HepG2 (cell line): ENCODE data around the gene RSPH10B. TPM values are rescaled to one million over a fixed set of nuclear protein-coding genes. Genes with fewer than 3 reads are reported as not detected.

Experiments
- AKAP8 ChIP-seq: sonication (generic); formaldehyde crosslinking; IDR thresholded peaks from 2 replicates; pipeline ENCODE4 v1.5.1; 2020; ENCODE audit warnings: mild to moderate bottlenecking, missing genetic modification reagents
- ARNT ChIP-seq: fragments of 450-650 bp; IDR thresholded peaks from 2 replicates; pipeline ENCODE4 v1.6.1; 2017
- CHD4 ChIP-seq: fragments of 200-600 bp; sonication (generic); IDR thresholded peaks from 2 replicates; pipeline ENCODE4 v1.7.0; 2017; ENCODE audit warnings: mild to moderate bottlenecking, low read length, borderline replicate concordance
- EP300 ChIP-seq, 3 experiments: sonication (generic) in 1 of 3; formaldehyde crosslinking in 1 of 3; IDR thresholded peaks; 2 replicates each; pipeline versions ENCODE4 v1.5.1 to v1.6.1; 2011 to 2020; ENCODE audit warnings: low read depth in 2 of 3, low read length in 2 of 3, borderline replicate concordance in 1 of 3, improper control_type of control experiment in 1 of 3, mild to moderate bottlenecking in 1 of 3, missing genetic modification reagents in 1 of 3, moderate library complexity in 1 of 3
- GABPA ChIP-seq, 2 experiments: IDR thresholded peaks; 2 replicates each; pipeline ENCODE4 v1.6.1; 2011 to 2016; ENCODE audit warnings: low read depth in 2 of 2, low read length in 1 of 2, missing biosample characterization in 1 of 2, missing genetic modification characterization in 1 of 2
- GZF1 ChIP-seq: sonication (generic); formaldehyde crosslinking; IDR thresholded peaks from 2 replicates; pipeline ENCODE4 v1.5.1; 2020; ENCODE audit warnings: mild to moderate bottlenecking, missing genetic modification reagents
- HNRNPUL1 ChIP-seq: fragments of 200-400 bp; formaldehyde crosslinking; IDR thresholded peaks from 2 replicates; pipeline ENCODE4 v1.6.1; 2017; ENCODE audit warnings: low read depth, mild to moderate bottlenecking, low read length, moderate library complexity
- KAT2B ChIP-seq: fragments of 150-350 bp; IDR thresholded peaks from 2 replicates; pipeline ENCODE4 v1.6.1; 2014; ENCODE audit warnings: low read depth, low read length, borderline replicate concordance
- NFIB ChIP-seq: sonication (generic); formaldehyde crosslinking; IDR thresholded peaks from 2 replicates; pipeline ENCODE4 v1.9.0; 2021; ENCODE audit warnings: missing genetic modification reagents, mild to moderate bottlenecking, borderline replicate concordance
- RNF2 ChIP-seq: fragments of 450-650 bp; conservative IDR thresholded peaks from 2 replicates; pipeline ENCODE4 v1.6.1; 2016; ENCODE audit warnings: low read depth
- ZMAT3 ChIP-seq: sonication (generic); formaldehyde crosslinking; conservative IDR thresholded peaks from 2 replicates; pipeline ENCODE4 v1.7.0; 2021; ENCODE audit warnings: missing genetic modification reagents
- ZNF383 ChIP-seq: sonication (generic); formaldehyde crosslinking; IDR thresholded peaks from 2 replicates; pipeline ENCODE4 v1.4.0; 2020; ENCODE audit warnings: missing genetic modification reagents, mild to moderate bottlenecking, borderline replicate concordance
- ZNF776 ChIP-seq: sonication (generic); formaldehyde crosslinking; IDR thresholded peaks from 2 replicates; pipeline ENCODE4 v1.4.0; 2020; ENCODE audit warnings: mild to moderate bottlenecking, missing genetic modification reagents
- ZNF83 ChIP-seq: sonication (generic); formaldehyde crosslinking; IDR thresholded peaks from 2 replicates; pipeline ENCODE4 v1.4.0; 2020; ENCODE audit warnings: missing genetic modification reagents, mild to moderate bottlenecking, borderline replicate concordance
- polyA plus RNA-seq, 8 experiments: library from polyadenylated mRNA; depleted of rRNA in 3 of 8; stranded (reverse) in 7 of 8; unstranded in 1 of 8; fragments of >200 nt; fragmentation: Illumina TruSeq in 4 of 8; extraction: Trizol in 4 of 8; gene quantifications; 2 replicates each; pipeline versions ENCODE4 v1.2.1 to v1.2.3, GENCODE V29; 2011 to 2016; ENCODE audit warnings: low read depth in 4 of 8, missing spikeins in 1 of 8, mixed read lengths in 1 of 8; ENCODE audit not compliant: insufficient read depth in 1 of 8
- total RNA-seq, 5 experiments: library from RNA; depleted of rRNA; stranded (reverse); fragments of >200 nt; fragmentation: Illumina TruSeq; extraction: Trizol; gene quantifications; 2 replicates each; pipeline ENCODE4 v1.2.3, GENCODE V29; 2016; ENCODE audit warnings: low read depth in 1 of 5
- TF ChIP-seq, protein P1 (sequence below): sonication (generic); formaldehyde crosslinking; IDR thresholded peaks from 2 replicates; pipeline ENCODE4 v1.4.0; 2020; ENCODE audit warnings: low read depth, mild to moderate bottlenecking, missing genetic modification reagents
- TF ChIP-seq, protein P2 (sequence below): sonication (generic); formaldehyde crosslinking; IDR thresholded peaks from 2 replicates; pipeline ENCODE4 v1.4.0; 2020; ENCODE audit warnings: mild to moderate bottlenecking, missing genetic modification reagents
- TF ChIP-seq, protein P3 (sequence below): sonication (generic); formaldehyde crosslinking; conservative IDR thresholded peaks from 2 replicates; pipeline ENCODE4 v1.8.1; 2023; ENCODE audit warnings: missing genetic modification reagents
- TF ChIP-seq, protein P4 (sequence below): sonication (generic); formaldehyde crosslinking; IDR thresholded peaks from 2 replicates; pipeline ENCODE4 v1.4.0; 2020; ENCODE audit warnings: mild to moderate bottlenecking, missing genetic modification reagents

Gene RSPH10B
- total and polyA plus RNA-seq, 2 of the 13 experiments (the other 11 are each of a cell fraction or from before 2014, with no cell fraction given), result not detected

DNA sequence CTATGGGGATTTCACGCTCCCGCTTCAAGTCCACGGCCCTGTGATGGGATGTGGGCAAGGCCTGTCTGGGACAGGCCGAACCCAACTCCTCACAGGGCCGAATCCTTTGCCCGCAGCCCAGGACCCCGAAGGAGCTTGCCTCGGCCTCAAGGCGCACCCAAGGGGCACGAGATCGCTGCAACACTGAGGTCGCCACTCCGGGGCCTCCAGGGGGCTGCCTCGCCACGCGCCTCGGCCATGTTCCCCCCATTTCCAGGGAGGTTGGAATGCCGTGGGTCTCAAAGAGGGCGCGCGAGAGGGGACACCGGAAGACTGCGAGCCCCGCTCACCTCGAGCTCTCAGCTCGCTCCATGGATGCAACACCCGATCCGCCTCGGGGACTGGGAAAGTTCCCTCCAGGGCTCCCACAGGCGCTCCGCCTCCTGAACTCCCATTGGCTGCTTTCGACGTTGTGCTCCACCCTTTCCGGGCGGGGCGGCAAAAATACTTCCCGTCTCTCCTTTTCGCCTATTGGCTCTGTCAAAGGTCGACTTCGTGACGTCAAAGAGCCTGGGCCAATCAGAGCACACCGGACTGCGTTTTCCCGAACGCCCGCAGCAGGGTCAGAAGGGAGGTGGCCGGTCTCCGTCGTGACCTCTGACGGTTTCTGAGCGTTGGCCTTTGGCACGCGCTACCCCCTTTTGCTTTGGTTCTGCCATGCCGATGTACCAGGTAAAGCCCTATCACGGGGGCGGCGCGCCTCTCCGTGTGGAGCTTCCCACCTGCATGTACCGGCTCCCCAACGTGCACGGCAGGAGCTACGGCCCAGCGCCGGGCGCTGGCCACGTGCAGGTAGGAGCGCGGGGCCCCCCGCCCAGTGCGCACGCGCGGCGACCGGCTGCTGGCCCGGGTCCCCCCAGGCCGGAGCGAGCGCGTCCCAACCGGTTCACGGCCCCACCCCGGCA is 38.5 kb upstream of the RSPH10B start, which contains the start of the genes AIMP2 and PMS2 (continued):
- TF ChIP-seq, protein P1, sequence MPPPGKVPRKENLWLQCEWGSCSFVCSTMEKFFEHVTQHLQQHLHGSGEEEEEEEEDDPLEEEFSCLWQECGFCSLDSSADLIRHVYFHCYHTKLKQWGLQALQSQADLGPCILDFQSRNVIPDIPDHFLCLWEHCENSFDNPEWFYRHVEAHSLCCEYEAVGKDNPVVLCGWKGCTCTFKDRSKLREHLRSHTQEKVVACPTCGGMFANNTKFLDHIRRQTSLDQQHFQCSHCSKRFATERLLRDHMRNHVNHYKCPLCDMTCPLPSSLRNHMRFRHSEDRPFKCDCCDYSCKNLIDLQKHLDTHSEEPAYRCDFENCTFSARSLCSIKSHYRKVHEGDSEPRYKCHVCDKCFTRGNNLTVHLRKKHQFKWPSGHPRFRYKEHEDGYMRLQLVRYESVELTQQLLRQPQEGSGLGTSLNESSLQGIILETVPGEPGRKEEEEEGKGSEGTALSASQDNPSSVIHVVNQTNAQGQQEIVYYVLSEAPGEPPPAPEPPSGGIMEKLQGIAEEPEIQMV (CRISPR knock-in tag), result peak; percentile 95; the same call in 1 of the 2 replicates
- TF ChIP-seq ZMAT3 (CRISPR knock-in tag) (peak; percentile 100), NFIB (peak; percentile 85; the same call in 1 of the 2 replicates), HNRNPUL1 (no peak), GABPA (IDR thresholded peaks at IDR 0.05; ENCODE audit: low read depth, low read length) (peak; percentile 69), GABPA (CRISPR knock-in tag; IDR thresholded peaks at IDR 0.05; ENCODE audit: low read depth) (peak; percentile 93), KAT2B (no peak), ARNT (no peak), RNF2 (peak; percentile 100), ZNF776 (CRISPR knock-in tag) (peak; percentile 100), EP300 (IDR thresholded peaks at IDR 0.05; ENCODE audit: low read depth in 2 of 2, low read length in 2 of 2) (no peak), EP300 (CRISPR knock-in tag; IDR thresholded peaks at IDR 0.05; ENCODE audit: borderline replicate concordance) (peak; percentile 76), ZNF83 (CRISPR knock-in tag) (peak; percentile 99), GZF1 (CRISPR knock-in tag) (peak; percentile 95), ZNF383 (CRISPR knock-in tag) (peak; percentile 96; the same call in 1 of the 2 replicates), AKAP8 (CRISPR knock-in tag) (peak; percentile 93), CHD4 (no peak)
- TF ChIP-seq, protein P2, sequence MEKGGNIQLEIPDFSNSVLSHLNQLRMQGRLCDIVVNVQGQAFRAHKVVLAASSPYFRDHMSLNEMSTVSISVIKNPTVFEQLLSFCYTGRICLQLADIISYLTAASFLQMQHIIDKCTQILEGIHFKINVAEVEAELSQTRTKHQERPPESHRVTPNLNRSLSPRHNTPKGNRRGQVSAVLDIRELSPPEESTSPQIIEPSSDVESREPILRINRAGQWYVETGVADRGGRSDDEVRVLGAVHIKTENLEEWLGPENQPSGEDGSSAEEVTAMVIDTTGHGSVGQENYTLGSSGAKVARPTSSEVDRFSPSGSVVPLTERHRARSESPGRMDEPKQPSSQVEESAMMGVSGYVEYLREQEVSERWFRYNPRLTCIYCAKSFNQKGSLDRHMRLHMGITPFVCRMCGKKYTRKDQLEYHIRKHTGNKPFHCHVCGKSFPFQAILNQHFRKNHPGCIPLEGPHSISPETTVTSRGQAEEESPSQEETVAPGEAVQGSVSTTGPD (CRISPR knock-in tag), result peak; percentile 70
- TF ChIP-seq, protein P3, sequence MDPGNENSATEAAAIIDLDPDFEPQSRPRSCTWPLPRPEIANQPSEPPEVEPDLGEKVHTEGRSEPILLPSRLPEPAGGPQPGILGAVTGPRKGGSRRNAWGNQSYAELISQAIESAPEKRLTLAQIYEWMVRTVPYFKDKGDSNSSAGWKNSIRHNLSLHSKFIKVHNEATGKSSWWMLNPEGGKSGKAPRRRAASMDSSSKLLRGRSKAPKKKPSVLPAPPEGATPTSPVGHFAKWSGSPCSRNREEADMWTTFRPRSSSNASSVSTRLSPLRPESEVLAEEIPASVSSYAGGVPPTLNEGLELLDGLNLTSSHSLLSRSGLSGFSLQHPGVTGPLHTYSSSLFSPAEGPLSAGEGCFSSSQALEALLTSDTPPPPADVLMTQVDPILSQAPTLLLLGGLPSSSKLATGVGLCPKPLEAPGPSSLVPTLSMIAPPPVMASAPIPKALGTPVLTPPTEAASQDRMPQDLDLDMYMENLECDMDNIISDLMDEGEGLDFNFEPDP (CRISPR knock-in tag), result peak; percentile 99
- TF ChIP-seq, protein P4, sequence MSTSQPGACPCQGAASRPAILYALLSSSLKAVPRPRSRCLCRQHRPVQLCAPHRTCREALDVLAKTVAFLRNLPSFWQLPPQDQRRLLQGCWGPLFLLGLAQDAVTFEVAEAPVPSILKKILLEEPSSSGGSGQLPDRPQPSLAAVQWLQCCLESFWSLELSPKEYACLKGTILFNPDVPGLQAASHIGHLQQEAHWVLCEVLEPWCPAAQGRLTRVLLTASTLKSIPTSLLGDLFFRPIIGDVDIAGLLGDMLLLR (CRISPR knock-in tag), result peak; percentile 100
